Transverse colon (tissue), 4 donors: ENCODE data around the gene PTGFRN. TPM values are rescaled to one million over a fixed set of nuclear protein-coding genes. Genes with fewer than 3 reads are reported as not detected.

ENCODE experiments used
- DNase-seq: peaks from one replicate; pipeline ENCODE4 v3.0.0-alpha.2; 2019
- H3K27ac ChIP-seq, 4 donors: fragments of 200-600 bp; sonication (generic); 2 replicates each; pipeline ENCODE4 v1.5.1; 2016 to 2018; ENCODE audit warnings: inconsistent platforms in 4 of 4
- H3K27me3 ChIP-seq: fragments of 200-600 bp; sonication (generic); 2 replicates; pipeline ENCODE4 v1.5.1; 2017; ENCODE audit warnings: inconsistent platforms
- H3K36me3 ChIP-seq, 4 donors: fragments of 200-600 bp; sonication (generic); 2 replicates each; pipeline ENCODE4 v1.5.1; 2017 to 2019; ENCODE audit warnings: inconsistent platforms in 4 of 4
- H3K4me1 ChIP-seq, 4 donors: fragments of 200-600 bp; sonication (generic); 2 replicates each; pipeline ENCODE4 v1.5.1; 2017 to 2020; ENCODE audit warnings: inconsistent platforms in 4 of 4
- H3K4me3 ChIP-seq, 4 donors: fragments of 200-600 bp; sonication (generic); 1 replicate in 1 of 4; 2 replicates in 3 of 4; pipeline versions ENCODE4 v1.5.1 to v1.6.1; 2017 to 2019; ENCODE audit warnings: inconsistent platforms in 4 of 4
- H3K9me3 ChIP-seq, 2 donors: fragments of 200-600 bp; sonication (generic); 2 replicates each; pipeline ENCODE4 v1.5.1; 2017 to 2019; ENCODE audit warnings: inconsistent platforms in 2 of 2
- EP300 ChIP-seq: sonication (generic); formaldehyde crosslinking; IDR thresholded peaks from one replicate; pipeline ENCODE4 v1.6.1; 2017; ENCODE audit warnings: antibody characterized with exemption, low read depth
- POLR2A ChIP-seq: fragments of 450-650 bp; IDR thresholded peaks from one replicate; pipeline ENCODE4 v1.6.1; 2016; ENCODE audit warnings: antibody characterized with exemption, mild to moderate bottlenecking, moderate library complexity
- POLR2AphosphoS5 ChIP-seq, 3 donors: sonication (generic); formaldehyde crosslinking; IDR thresholded peaks; one replicate each; pipeline ENCODE4 v1.6.1; 2016; ENCODE audit warnings: antibody characterized with exemption in 3 of 3
- WGBS, 2 donors: methylation state at CpG; one replicate each; pipeline ENCODE4 v1.1.5; 2018; ENCODE audit warnings: low coverage in 1 of 2; 5-methylcytosine and 5-hydroxymethylcytosine counted together
- in situ Hi-C, 4 donors: fragments of 200-750 bp; cut with MboI; loops; one replicate each; pipeline versions ENCODE4 v1.15.0 to v1.15.1; 2017; ENCODE audit warnings: low sequenced_read_pairs in 3 of 4, low pct_ligation_motif_present in 1 of 4, low pct_unique_long_range_greater_than_20kb in 1 of 4
- intact Hi-C: fragments of 100-400 bp; cut with DNase I; formaldehyde crosslinking; loops from one replicate; pipeline ENCODE4 v1.15.1; 2023; ENCODE audit warnings: low total_unique reads
- total RNA-seq, 4 donors: library from RNA; depleted of rRNA; stranded (reverse); fragments of >200 nt; gene quantifications; one replicate each; pipeline ENCODE4 v1.1.0, GENCODE V29; 2016
- TF ChIP-seq, protein P1 (sequence below), 5 experiments: fragments of 200-600 bp in 3 of 5; fragments of 450-650 bp in 2 of 5; sonication (generic) in 3 of 5; IDR thresholded peaks; 1 replicate in 2 of 5; 2 replicates in 3 of 5; pipeline ENCODE4 v1.5.1; 2016 to 2017; ENCODE audit warnings: antibody characterized with exemption in 5 of 5, inconsistent platforms in 3 of 5, mild to moderate bottlenecking in 2 of 5, moderate library complexity in 1 of 5

Gene PTGFRN
- total RNA-seq, 4 donors from 2014 or later, result 39.6 to 98.9 (median 73.9) TPM

DNA sequence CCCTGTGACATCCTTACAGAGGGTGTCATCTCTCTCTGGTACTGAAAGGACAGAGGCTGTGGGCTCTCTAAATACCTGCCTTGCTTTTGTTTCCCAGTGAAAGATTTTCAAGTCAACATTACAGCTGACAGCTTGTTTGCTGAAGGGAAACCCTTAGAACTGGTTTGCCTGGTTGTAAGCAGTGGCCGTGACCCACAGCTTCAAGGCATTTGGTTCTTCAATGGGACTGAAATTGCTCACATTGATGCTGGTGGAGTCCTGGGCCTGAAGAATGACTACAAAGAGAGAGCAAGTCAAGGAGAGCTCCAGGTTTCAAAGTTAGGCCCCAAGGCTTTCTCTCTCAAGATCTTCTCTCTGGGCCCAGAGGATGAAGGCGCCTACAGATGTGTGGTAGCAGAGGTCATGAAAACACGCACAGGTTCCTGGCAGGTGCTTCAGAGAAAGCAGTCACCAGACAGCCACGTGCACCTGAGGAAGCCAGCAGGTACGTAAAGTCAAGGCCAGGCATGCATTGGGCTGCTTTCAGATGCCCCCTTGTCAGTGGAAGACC lies 103.7 kb downstream of the PTGFRN start:
- in situ Hi-C loops, result no loop called here
- Histone ChIP-seq H3K27ac (no peak overlapping the region), H3K36me3 (no peaks in the 10 kb centered on the region), H3K27me3 (no peaks in the 10 kb centered on the region), H3K4me1 (no peaks in the 10 kb centered on the region), H3K4me3 (no peak overlapping the region), H3K9me3 (no peaks in the 10 kb centered on the region)
- no peak for DNase-seq
- no peak for TF ChIP-seq POLR2AphosphoS5 (IDR thresholded peaks at IDR 0.05)
- TF ChIP-seq, protein P1, sequence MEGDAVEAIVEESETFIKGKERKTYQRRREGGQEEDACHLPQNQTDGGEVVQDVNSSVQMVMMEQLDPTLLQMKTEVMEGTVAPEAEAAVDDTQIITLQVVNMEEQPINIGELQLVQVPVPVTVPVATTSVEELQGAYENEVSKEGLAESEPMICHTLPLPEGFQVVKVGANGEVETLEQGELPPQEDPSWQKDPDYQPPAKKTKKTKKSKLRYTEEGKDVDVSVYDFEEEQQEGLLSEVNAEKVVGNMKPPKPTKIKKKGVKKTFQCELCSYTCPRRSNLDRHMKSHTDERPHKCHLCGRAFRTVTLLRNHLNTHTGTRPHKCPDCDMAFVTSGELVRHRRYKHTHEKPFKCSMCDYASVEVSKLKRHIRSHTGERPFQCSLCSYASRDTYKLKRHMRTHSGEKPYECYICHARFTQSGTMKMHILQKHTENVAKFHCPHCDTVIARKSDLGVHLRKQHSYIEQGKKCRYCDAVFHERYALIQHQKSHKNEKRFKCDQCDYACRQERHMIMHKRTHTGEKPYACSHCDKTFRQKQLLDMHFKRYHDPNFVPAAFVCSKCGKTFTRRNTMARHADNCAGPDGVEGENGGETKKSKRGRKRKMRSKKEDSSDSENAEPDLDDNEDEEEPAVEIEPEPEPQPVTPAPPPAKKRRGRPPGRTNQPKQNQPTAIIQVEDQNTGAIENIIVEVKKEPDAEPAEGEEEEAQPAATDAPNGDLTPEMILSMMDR (IDR thresholded peaks at IDR 0.05), result no peak
- TF ChIP-seq POLR2A, result no peak
- no peak for TF ChIP-seq EP300
- WGBS, 2 donors, result 87% methylated on average over 5 of the region's 5 CpGs; no CpG with 5 or more reads in 1 of the 2 donors
- intact Hi-C loops, result no loop called here

DNA sequence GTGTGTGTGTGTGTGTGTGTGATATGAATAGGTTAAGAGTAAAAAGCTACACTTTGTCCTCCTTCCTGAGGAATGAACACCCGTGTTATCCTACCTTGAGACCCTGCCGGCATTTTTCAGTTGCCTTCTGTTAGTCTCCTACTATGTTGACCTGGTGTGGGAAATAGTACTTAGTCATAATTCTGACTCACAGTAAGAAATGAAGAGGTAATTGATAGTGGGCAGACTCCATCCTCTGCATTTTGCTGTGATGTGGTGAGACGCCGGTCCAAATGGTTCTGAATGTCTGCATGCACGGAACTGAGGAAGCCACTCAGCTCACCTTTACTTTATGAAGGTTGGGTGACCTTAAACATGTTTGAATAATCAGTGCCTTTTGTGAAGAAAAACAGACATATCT lies 104.5 kb downstream of the PTGFRN start:
- Histone ChIP-seq H3K4me3 (no peak overlapping the region), H3K27ac (no peak overlapping the region), H3K9me3 (no peaks in the 10 kb centered on the region), H3K27me3 (no peaks in the 10 kb centered on the region), H3K4me1 (no peaks in the 10 kb centered on the region), H3K36me3 (no peaks in the 10 kb centered on the region)
- no peak for DNase-seq
- WGBS, 2 donors, result 83% methylated on average over 5 of the region's 5 CpGs; no CpG with 5 or more reads in 1 of the 2 donors
- intact Hi-C loops, result no loop called here
- TF ChIP-seq, protein P1 (IDR thresholded peaks at IDR 0.05), result no peak
- TF ChIP-seq POLR2AphosphoS5 (IDR thresholded peaks at IDR 0.05) (no peak), EP300 (no peak), POLR2A (no peak)
- in situ Hi-C loops, result no loop called here

DNA sequence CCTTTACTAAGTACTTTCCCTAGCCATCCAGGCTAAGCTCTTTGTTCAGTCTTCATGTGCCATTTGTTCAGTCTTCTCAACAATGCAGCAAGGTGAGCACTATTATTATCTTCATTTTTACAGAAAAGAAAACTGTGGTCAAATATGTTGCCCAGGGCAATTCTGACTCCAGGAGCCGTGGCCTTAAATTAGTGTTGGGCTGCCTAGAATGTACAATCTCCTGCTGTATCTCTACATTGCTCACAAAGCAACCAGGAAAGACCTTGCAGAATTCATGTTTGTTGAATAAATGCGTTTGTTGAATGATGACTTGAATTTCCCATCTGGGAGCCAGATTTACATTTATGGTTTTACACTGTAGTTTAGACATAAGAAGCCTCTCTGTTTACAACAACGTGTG lies 106.0 kb downstream of the PTGFRN start:
- TF ChIP-seq EP300, result no peak
- no peak for TF ChIP-seq POLR2A
- TF ChIP-seq, protein P1 (IDR thresholded peaks at IDR 0.05), result no peak
- no peak for TF ChIP-seq POLR2AphosphoS5 (IDR thresholded peaks at IDR 0.05)
- in situ Hi-C loops, result no loop called here
- intact Hi-C loops, result no loop called here

DNA sequence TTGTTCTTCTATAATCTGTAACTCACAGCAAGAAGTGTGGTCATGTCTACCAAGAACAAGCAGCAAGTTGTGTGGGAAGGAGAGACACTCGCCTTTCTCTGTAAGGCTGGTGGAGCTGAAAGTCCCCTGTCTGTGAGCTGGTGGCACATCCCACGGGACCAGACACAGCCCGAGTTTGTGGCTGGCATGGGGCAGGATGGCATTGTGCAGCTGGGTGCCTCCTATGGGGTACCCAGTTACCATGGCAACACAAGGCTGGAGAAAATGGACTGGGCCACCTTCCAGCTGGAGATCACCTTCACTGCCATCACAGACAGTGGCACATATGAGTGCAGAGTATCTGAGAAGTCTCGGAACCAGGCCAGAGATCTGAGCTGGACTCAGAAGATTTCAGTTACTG lies 107.3 kb downstream of the PTGFRN start:
- in situ Hi-C loops, result no loop called here
- intact Hi-C loops, result no loop called here

More for the DNA sequence above, 106.0 kb downstream of the PTGFRN start:
- Histone ChIP-seq H3K36me3 (no peaks in the 10 kb centered on the region), H3K9me3 (no peaks in the 10 kb centered on the region), H3K4me3 (no peak overlapping the region), H3K27ac (no peak overlapping the region), H3K4me1 (no peaks in the 10 kb centered on the region), H3K27me3 (no peaks in the 10 kb centered on the region)
- WGBS, 2 donors, result 80 to 89% methylated on average over 3 of the region's 3 CpGs
- no peak for DNase-seq

More for the DNA sequence above, 107.3 kb downstream of the PTGFRN start:
- Histone ChIP-seq H3K4me1 (no peaks in the 10 kb centered on the region), H3K27ac (no peak overlapping the region), H3K27me3 (no peaks in the 10 kb centered on the region), H3K4me3 (no peak overlapping the region), H3K9me3 (no peaks in the 10 kb centered on the region), H3K36me3 (no peaks in the 10 kb centered on the region)
- WGBS, 2 donors, result 77 to 82% methylated on average over 3 to 4 of the region's 4 CpGs
- TF ChIP-seq POLR2AphosphoS5 (IDR thresholded peaks at IDR 0.05) (no peak), EP300 (no peak)
- TF ChIP-seq, protein P1 (IDR thresholded peaks at IDR 0.05), result no peak
- DNase-seq, result no peak
